ENCODE results near the gene CHURC1.

DNA sequence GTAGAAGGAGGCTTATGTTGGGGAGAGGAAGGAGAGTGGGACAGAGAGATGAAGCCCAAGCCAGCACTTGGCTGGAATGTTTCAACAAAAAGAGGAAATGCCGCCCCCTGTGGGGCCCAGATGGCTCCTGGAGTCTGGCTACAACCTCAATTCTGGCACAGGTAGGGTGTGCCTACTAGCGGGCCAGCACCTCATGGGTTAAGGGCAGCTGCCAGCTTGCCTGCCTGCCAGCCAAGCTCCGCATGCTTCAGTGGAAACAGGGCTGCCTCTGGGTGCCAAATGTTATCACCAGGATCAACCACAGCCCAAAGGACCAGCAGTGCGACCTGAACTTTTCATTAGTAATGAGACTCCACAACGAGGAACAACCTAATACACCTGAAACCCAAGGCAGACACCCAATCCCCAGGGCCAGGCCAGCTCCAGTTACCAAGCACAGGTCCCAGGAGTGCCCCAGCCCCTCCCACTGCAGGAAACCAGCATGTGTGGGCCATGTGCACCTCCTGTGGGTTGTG is 46.6 kb downstream of the CHURC1 start:
- TF ChIP-seq, protein P1, sequence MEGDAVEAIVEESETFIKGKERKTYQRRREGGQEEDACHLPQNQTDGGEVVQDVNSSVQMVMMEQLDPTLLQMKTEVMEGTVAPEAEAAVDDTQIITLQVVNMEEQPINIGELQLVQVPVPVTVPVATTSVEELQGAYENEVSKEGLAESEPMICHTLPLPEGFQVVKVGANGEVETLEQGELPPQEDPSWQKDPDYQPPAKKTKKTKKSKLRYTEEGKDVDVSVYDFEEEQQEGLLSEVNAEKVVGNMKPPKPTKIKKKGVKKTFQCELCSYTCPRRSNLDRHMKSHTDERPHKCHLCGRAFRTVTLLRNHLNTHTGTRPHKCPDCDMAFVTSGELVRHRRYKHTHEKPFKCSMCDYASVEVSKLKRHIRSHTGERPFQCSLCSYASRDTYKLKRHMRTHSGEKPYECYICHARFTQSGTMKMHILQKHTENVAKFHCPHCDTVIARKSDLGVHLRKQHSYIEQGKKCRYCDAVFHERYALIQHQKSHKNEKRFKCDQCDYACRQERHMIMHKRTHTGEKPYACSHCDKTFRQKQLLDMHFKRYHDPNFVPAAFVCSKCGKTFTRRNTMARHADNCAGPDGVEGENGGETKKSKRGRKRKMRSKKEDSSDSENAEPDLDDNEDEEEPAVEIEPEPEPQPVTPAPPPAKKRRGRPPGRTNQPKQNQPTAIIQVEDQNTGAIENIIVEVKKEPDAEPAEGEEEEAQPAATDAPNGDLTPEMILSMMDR (IDR thresholded peaks at IDR 0.05) = no peak
- TF ChIP-seq EZH2 (IDR thresholded peaks at IDR 0.05; ENCODE audit: borderline replicate concordance, insufficient read depth, low read depth, low read length, poor library complexity, severe bottlenecking) = no peak

Measured in B cell (primary cell).